PC-3 (cell line): ENCODE data around the gene PPM1L. TPM values are rescaled to one million over a fixed set of nuclear protein-coding genes. Genes with fewer than 3 reads are reported as not detected.

Experiments
- ATAC-seq: fragments of 200-7000 bp; cut with Tn5 transposase; 2 replicates; pipeline ENCODE4 v1.9.1; 2020; ENCODE audit warnings: mild to moderate bottlenecking, moderate library complexity
- BruUV-seq: library from RNA; stranded (reverse); fragments of 400-500 nt; replicated peaks from 2 replicates; lab custom pipeline; 2021; lab: Mats Ljungman, UMichigan
- CTCF ChIA-PET: fragments of 300-600 bp; sonication (Branson Sonifier 250); formaldehyde crosslinking; loops from one replicate; lab custom pipeline; 2022; ENCODE audit warnings: antibody characterized with exemption; lab: Charles Lee
- POLR2A ChIA-PET: fragments of 300-600 bp; sonication (Branson Sonifier 250); formaldehyde crosslinking; loops from one replicate; lab custom pipeline; 2022; ENCODE audit warnings: antibody characterized with exemption; ENCODE audit not compliant: unreplicated experiment; lab: Charles Lee
- DNase-seq: peaks from one replicate; pipeline ENCODE4 v3.0.0-alpha.2; 2015
- H2AFZ ChIP-seq: fragments of 300-600 bp; sonication (generic); 2 replicates; pipeline ENCODE4 v1.6.0; 2016; ENCODE audit warnings: antibody characterized with exemption, low read length
- H3F3A ChIP-seq: fragments of 300-600 bp; sonication (generic); one replicate; pipeline ENCODE4 v1.6.0; 2017; ENCODE audit warnings: antibody characterized with exemption, low read length, control low read depth, mild to moderate bottlenecking; ENCODE audit not compliant: unreplicated experiment
- H3K27ac ChIP-seq: fragments of 300-600 bp; sonication (generic); 2 replicates; pipeline ENCODE4 v1.5.1; 2016; ENCODE audit warnings: mild to moderate bottlenecking, low read length
- H3K27me3 ChIP-seq: fragments of 300-600 bp; sonication (generic); 2 replicates; pipeline ENCODE4 v1.6.1; 2016; ENCODE audit warnings: low read length, mixed read lengths
- H3K36me3 ChIP-seq: fragments of 300-600 bp; sonication (generic); 2 replicates; pipeline ENCODE4 v1.6.1; 2016; ENCODE audit warnings: low read depth, mixed run types, low read length, mixed read lengths
- H3K4me1 ChIP-seq: fragments of 300-600 bp; sonication (generic); 2 replicates; pipeline ENCODE4 v1.5.1; 2016; ENCODE audit warnings: low read length; ENCODE audit not compliant: insufficient read depth
- H3K4me2 ChIP-seq: fragments of 300-600 bp; sonication (generic); 2 replicates; pipeline ENCODE4 v1.6.0; 2016; ENCODE audit warnings: low read length
- H3K4me3 ChIP-seq: fragments of 300-600 bp; sonication (generic); 2 replicates; pipeline ENCODE4 v1.5.1; 2016; ENCODE audit warnings: mild to moderate bottlenecking, low read length, mixed read lengths
- H3K79me2 ChIP-seq: fragments of 300-600 bp; sonication (generic); 2 replicates; pipeline ENCODE4 v1.6.1; 2017; ENCODE audit warnings: low read length, mixed read lengths
- H3K9ac ChIP-seq: fragments of 300-600 bp; sonication (generic); 2 replicates; pipeline ENCODE4 v1.6.0; 2016; ENCODE audit warnings: mild to moderate bottlenecking, low read length
- H3K9me2 ChIP-seq: fragments of 300-600 bp; sonication (generic); replicated peaks from 2 replicates; pipeline ENCODE4 v1.6.1; 2016; ENCODE audit warnings: mixed run types, low read length, mixed read lengths
- H3K9me3 ChIP-seq: fragments of 300-600 bp; sonication (generic); 2 replicates; pipeline ENCODE4 v1.6.1; 2016; ENCODE audit warnings: low read length, mixed read lengths
- H4K20me1 ChIP-seq: fragments of 300-600 bp; sonication (generic); 2 replicates; pipeline ENCODE4 v1.6.1; 2016; ENCODE audit warnings: low read length, mixed read lengths
- EZH2 ChIP-seq: fragments of 300-600 bp; sonication (generic); IDR thresholded peaks from one replicate; pipeline ENCODE4 v1.6.1; 2017; ENCODE audit warnings: antibody characterized with exemption, mild to moderate bottlenecking, low read length; ENCODE audit not compliant: unreplicated experiment
- EZH2phosphoT487 ChIP-seq: fragments of 300-600 bp; sonication (generic); IDR thresholded peaks from 2 replicates; pipeline ENCODE4 v1.6.1; 2018; ENCODE audit warnings: mild to moderate bottlenecking, antibody characterized with exemption, low read length, borderline replicate concordance
- intact Hi-C: fragments of 100-400 bp; cut with micrococcal nuclease; formaldehyde crosslinking; loops from 2 replicates; pipeline ENCODE4 v1.9.0; 2023
- total RNA-seq: library from RNA; depleted of rRNA; stranded (reverse); fragments of >200 nt; gene quantifications from 2 replicates; pipeline ENCODE4 v1.2.3, GENCODE V29; 2014
- TF ChIP-seq, protein P1 (sequence below): fragments of 300-600 bp; sonication (generic); conservative IDR thresholded peaks from 2 replicates; pipeline ENCODE4 v1.5.1; 2017; ENCODE audit warnings: antibody characterized with exemption, low read depth, mild to moderate bottlenecking, low read length

PPM1L gene
- total RNA-seq, 1 experiment from 2014 or later = 7.0 TPM

- Histone ChIP-seq H4K20me1 (no peaks in the 10 kb centered on the region), H3K27ac (no peak overlapping the region), H3K9ac (no peak overlapping the region), H3K4me2 (no peak overlapping the region), H3K4me3 (no peak overlapping the region), H3K36me3 (no peaks in the 10 kb centered on the region), H3K9me3 (no peaks in the 10 kb centered on the region), H3K79me2 (no peaks in the 10 kb centered on the region), H3K4me1 (peaks cover 2% of the 10 kb centered on the region), H3K27me3 (no peaks in the 10 kb centered on the region), H3K9me2 (no peaks in the 10 kb centered on the region), H2AFZ (no peak overlapping the region), H3F3A (no peaks in the 10 kb centered on the region)
- ChIA-PET POLR2A (no interaction called here), CTCF (no interaction called here)
- no peak for TF ChIP-seq EZH2
- TF ChIP-seq, protein P1, sequence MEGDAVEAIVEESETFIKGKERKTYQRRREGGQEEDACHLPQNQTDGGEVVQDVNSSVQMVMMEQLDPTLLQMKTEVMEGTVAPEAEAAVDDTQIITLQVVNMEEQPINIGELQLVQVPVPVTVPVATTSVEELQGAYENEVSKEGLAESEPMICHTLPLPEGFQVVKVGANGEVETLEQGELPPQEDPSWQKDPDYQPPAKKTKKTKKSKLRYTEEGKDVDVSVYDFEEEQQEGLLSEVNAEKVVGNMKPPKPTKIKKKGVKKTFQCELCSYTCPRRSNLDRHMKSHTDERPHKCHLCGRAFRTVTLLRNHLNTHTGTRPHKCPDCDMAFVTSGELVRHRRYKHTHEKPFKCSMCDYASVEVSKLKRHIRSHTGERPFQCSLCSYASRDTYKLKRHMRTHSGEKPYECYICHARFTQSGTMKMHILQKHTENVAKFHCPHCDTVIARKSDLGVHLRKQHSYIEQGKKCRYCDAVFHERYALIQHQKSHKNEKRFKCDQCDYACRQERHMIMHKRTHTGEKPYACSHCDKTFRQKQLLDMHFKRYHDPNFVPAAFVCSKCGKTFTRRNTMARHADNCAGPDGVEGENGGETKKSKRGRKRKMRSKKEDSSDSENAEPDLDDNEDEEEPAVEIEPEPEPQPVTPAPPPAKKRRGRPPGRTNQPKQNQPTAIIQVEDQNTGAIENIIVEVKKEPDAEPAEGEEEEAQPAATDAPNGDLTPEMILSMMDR = no peak
- no peak for TF ChIP-seq EZH2phosphoT487
- intact Hi-C loops = no loop called here
- DNase-seq (no peak), ATAC-seq (no peak)
- no TSS peak for BruUV-seq
Measured at GRCh38 chr3:160779040-160779439, 23.0 kb downstream of the PPM1L start.

- no peak for TF ChIP-seq EZH2phosphoT487
- no peak for TF ChIP-seq EZH2
- no peak overlapping the region for H2AFZ ChIP-seq
- ChIA-PET POLR2A (no interaction called here), CTCF (no interaction called here)
- H3K9me2 ChIP-seq = no peaks in the 10 kb centered on the region
- H3K27me3 ChIP-seq = no peaks in the 10 kb centered on the region
- intact Hi-C loops = no loop called here
- BruUV-seq = no TSS peak
- H3K9me3 ChIP-seq = no peaks in the 10 kb centered on the region
- H3F3A ChIP-seq = no peaks in the 10 kb centered on the region
- no peak overlapping the region for H3K4me2 ChIP-seq
- DNase-seq (no peak), ATAC-seq (no peak)
- no peaks in the 10 kb centered on the region for H3K79me2 ChIP-seq
- H3K4me3 ChIP-seq = no peak overlapping the region
- no peaks in the 10 kb centered on the region for H4K20me1 ChIP-seq
- H3K36me3 ChIP-seq = no peaks in the 10 kb centered on the region
- peaks cover 10% of the 10 kb centered on the region for H3K4me1 ChIP-seq
- H3K27ac ChIP-seq = no peak overlapping the region
- no peak overlapping the region for H3K9ac ChIP-seq
Measured at GRCh38 chr3:160780245-160780644, 24.2 kb downstream of the PPM1L start.

DNA sequence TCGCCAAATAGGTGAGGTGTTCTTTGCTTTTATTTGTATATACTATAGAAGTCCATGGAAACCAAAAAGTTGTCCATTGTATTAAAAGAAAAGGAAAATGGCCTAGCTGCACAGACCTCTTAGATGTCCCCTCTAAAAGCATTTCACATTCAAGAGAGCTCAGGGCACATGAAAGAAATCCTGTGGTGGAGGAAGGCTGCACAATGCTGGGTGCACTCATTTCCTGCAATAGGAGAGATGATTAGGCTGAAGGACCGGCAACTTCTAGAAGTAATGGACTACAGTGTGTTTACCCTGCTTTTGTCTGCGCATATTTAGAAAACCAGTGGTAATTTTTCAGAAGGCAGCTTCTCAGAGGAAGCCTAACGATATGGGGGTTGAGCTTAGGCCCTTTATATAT is 25.4 kb downstream of the PPM1L start:
- no peaks in the 10 kb centered on the region for H3K9me3 ChIP-seq
- TF ChIP-seq EZH2 (no peak), EZH2phosphoT487 (no peak)
- TF ChIP-seq, protein P1 = no peak
- no peaks in the 10 kb centered on the region for H3F3A ChIP-seq
- POLR2A ChIA-PET = no interaction called here
- BruUV-seq = no TSS peak
- CTCF ChIA-PET = no interaction called here
- H3K27ac ChIP-seq = no peak overlapping the region
- no peak overlapping the region for H3K4me3 ChIP-seq
- no peak overlapping the region for H3K9ac ChIP-seq
- no peaks in the 10 kb centered on the region for H4K20me1 ChIP-seq
- intact Hi-C loops = no loop called here
- no peak for ATAC-seq
- no peaks in the 10 kb centered on the region for H3K36me3 ChIP-seq
- H3K9me2 ChIP-seq = no peaks in the 10 kb centered on the region
- peaks cover 15% of the 10 kb centered on the region for H3K4me1 ChIP-seq
- H2AFZ ChIP-seq = no peak overlapping the region
- no peaks in the 10 kb centered on the region for H3K79me2 ChIP-seq
- DNase-seq = no peak
- no peak overlapping the region for H3K4me2 ChIP-seq
- H3K27me3 ChIP-seq = no peaks in the 10 kb centered on the region
